ENCODE measurements around the gene CWC27.

The CWC27 gene

GRCh38 chr5:64784451-64785025 is 15.8 kb downstream of the CWC27 start:
- H3K4me3 ChIP-seq (replicated peaks in 1 of 2; ENCODE audit: low read depth in 2 of 2, low read length in 2 of 2): no peak overlapping the region
- DNase-seq (ENCODE audit: low read depth in 2 of 2): peak; percentile 91 to 93
- TF ChIP-seq CTCF (IDR thresholded peaks at IDR 0.05; ENCODE audit: low read depth, low read length): peak; percentile 70

- TF ChIP-seq CTCF (IDR thresholded peaks at IDR 0.05; ENCODE audit: low read depth, low read length): no peak
- H3K4me3 ChIP-seq (replicated peaks in 1 of 2; ENCODE audit: low read depth in 2 of 2, low read length in 2 of 2): no peak overlapping the region
- DNase-seq (ENCODE audit: low read depth in 2 of 2): no peak
Measured at GRCh38 chr5:64786372-64786771, 17.6 kb downstream of the CWC27 start.

- DNase-seq (ENCODE audit: low read depth in 2 of 2): no peak
- H3K4me3 ChIP-seq (replicated peaks in 1 of 2; ENCODE audit: low read depth in 2 of 2, low read length in 2 of 2): no peak overlapping the region
- no peak for TF ChIP-seq CTCF (IDR thresholded peaks at IDR 0.05; ENCODE audit: low read depth, low read length)
Measured at GRCh38 chr5:64788156-64788555, 19.4 kb downstream of the CWC27 start.

GRCh38 chr5:64789457-64789856 is 20.7 kb downstream of the CWC27 start:
- no peak for TF ChIP-seq CTCF (IDR thresholded peaks at IDR 0.05; ENCODE audit: low read depth, low read length)
- DNase-seq (ENCODE audit: low read depth in 2 of 2): peak; percentile 47 to 84
- H3K4me3 ChIP-seq (replicated peaks in 1 of 2; ENCODE audit: low read depth in 2 of 2, low read length in 2 of 2): no peak overlapping the region

- TF ChIP-seq CTCF (IDR thresholded peaks at IDR 0.05; ENCODE audit: low read depth, low read length): no peak
- peak in 1 of 2 donors; percentile 70 for DNase-seq (ENCODE audit: low read depth in 2 of 2)
- H3K4me3 ChIP-seq (replicated peaks in 1 of 2; ENCODE audit: low read depth in 2 of 2, low read length in 2 of 2): no peak overlapping the region
Measured at GRCh38 chr5:64790210-64790609, 21.5 kb downstream of the CWC27 start.

GRCh38 chr5:64792469-64792868 is 23.7 kb downstream of the CWC27 start:
- TF ChIP-seq CTCF (IDR thresholded peaks at IDR 0.05; ENCODE audit: low read depth, low read length): no peak

More at GRCh38 chr5:64792469-64792868, 23.7 kb downstream of the CWC27 start:
- no peak overlapping the region for H3K4me3 ChIP-seq (replicated peaks in 1 of 2; ENCODE audit: low read depth in 2 of 2, low read length in 2 of 2)
- no peak for DNase-seq (ENCODE audit: low read depth in 2 of 2)
